GM12875 (cell line): ENCODE data around the gene HMGA1.
"Not testable (repeated sequence)": the region's sequence is repeated elsewhere in the genome, so short reads cannot be mapped to it uniquely, and the experiment has no call there.

Source experiments
- H3K4me3 ChIP-seq: one replicate; pipeline ENCODE4 v1.5.1; 2011; ENCODE audit warnings: low read depth, low read length, control low read depth
- CTCF ChIP-seq: IDR thresholded peaks from 2 replicates; pipeline ENCODE4 v1.5.1; 2011; ENCODE audit warnings: low read depth, mild to moderate bottlenecking, control low read depth, inconsistent platforms, low read length, moderate library complexity, borderline replicate concordance; ENCODE audit not compliant: insufficient read depth

HMGA1 gene

GRCh38 chr6:34246249-34246562 lies 9.5 kb downstream of the HMGA1 start:
- H3K4me3 ChIP-seq = no peak overlapping the region
- no peak for TF ChIP-seq CTCF

- peak; percentile 76 for TF ChIP-seq CTCF
- no peak overlapping the region for H3K4me3 ChIP-seq
Observed at GRCh38 chr6:34246563-34247391, 10.1 kb downstream of the HMGA1 start.

- no peak overlapping the region for H3K4me3 ChIP-seq
- no peak for TF ChIP-seq CTCF
Observed at GRCh38 chr6:34247481-34248197, 11.0 kb downstream of the HMGA1 start.

GRCh38 chr6:34248198-34248726 lies 11.6 kb downstream of the HMGA1 start:
- H3K4me3 ChIP-seq = peak overlapping the region; percentile 59
- no peak for TF ChIP-seq CTCF

- H3K4me3 ChIP-seq = peak within 1 kb of the TSS; percentile 59
- peak; percentile 91 for TF ChIP-seq CTCF
Observed at GRCh38 chr6:34248727-34249468, 12.2 kb downstream of the HMGA1 start, which contains the start of gene SMIM29. TSS of gene SMIM29 (minus strand) at chr6:34249006. CDS start at chr6:34247791, 1,215 bp downstream.

GRCh38 chr6:34249469-34250261 lies 13.0 kb downstream of the HMGA1 start:
- TF ChIP-seq CTCF = no peak

GRCh38 chr6:34252395-34252794 lies 15.7 kb downstream of the HMGA1 start:
- not testable (repeated sequence) for H3K4me3 ChIP-seq

More at GRCh38 chr6:34249469-34250261, 13.0 kb downstream of the HMGA1 start:
- H3K4me3 ChIP-seq = peak overlapping the region; percentile 59
